Activated T-cell treated with anti-CD3 and anti-CD28 coated beads for 24 hours (primary cell): Measurements from ENCODE around the gene OR10J5.
"Not testable (repeated sequence)": the region's sequence is repeated elsewhere in the genome, so short reads cannot be mapped to it uniquely, and the experiment has no call there.

ENCODE experiments used
- DNase-seq: peaks from one replicate; pipeline ENCODE4 v3.0.0-alpha.2; 2020; ENCODE audit warnings: low read depth

Gene OR10J5, protein sequence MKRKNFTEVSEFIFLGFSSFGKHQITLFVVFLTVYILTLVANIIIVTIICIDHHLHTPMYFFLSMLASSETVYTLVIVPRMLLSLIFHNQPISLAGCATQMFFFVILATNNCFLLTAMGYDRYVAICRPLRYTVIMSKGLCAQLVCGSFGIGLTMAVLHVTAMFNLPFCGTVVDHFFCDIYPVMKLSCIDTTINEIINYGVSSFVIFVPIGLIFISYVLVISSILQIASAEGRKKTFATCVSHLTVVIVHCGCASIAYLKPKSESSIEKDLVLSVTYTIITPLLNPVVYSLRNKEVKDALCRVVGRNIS

DNA sequence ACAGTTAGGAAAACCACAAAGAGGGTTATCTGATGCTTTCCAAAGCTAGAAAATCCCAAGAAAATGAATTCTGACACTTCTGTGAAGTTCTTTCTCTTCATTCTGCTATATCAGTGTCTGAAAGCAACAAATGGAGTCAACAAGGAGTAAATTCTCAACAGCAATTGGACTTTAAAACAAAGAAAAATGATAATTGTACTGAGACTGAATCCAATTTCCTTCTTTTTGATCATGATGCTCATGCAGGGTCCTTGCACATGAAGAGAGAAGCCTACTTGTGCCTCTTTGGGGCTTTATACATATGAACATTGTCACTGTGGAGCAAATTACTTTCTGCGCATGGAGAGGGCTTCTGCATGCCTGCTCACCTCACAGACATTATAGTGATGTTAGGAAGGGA lies at the start of gene OR10J5:
TSS of gene OR10J5 (minus strand) at position 101 of the 400 bp plus-strand sequence. CDS start at position 101, 0 bp downstream.
- DNase-seq: no peak

DNA sequence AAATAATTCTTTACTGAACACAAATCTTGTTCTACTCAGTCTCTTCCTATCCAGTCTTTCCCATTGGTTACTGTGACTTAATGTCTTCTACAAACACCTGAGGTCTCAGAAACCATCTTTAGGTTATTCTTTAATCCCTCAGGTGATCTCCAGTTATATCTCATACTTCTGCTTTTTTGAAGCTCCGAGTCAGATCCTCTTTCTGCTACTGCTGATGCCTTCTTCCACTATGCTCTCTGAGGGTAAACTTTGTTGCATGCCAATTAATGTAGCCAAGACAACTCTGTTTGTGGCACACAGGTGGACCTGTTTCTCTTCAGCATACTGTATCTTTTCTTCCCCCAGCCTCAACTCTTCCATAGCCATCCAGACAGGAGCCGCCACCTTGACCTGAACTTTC lies 48.7 kb upstream of the OR10J5 start:
- no peak for DNase-seq

DNA sequence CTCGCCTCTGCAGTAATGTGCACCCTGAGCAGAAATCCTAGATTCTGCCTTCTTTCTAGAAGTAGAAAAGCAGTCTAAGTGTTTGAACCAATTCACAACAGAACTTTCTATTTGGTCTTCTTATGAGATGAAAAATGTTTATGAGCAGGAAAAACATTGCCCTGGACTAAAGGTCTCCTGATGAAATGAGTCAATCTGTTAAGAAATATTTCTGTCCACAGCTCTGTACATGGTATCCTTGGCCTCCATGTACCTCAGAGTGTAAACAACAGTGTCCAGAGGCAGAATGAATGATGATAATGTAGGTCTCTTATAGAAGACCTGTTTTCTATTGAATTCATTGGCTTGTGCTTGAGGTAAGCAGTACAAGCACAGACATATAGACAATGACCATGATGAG lies 45.6 kb upstream of the OR10J5 start:
- no peak for DNase-seq

DNA sequence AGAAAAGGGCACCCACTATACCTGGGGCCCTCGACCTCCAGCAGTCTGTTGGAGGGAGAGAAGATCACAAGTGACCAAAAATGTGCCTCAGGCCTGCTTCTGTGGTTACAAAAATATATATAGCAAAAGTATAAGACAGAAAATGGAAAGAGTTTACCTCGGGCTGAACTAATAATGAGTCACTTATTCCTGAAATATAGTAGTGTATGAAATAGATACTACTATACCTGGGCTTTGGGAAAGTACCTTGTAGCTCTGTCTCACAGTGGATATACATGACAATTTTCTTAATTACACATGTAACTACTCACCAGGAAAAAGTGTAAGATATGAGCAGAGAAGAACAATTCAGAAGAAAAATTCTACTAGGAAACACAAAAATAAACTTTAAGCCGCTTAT lies 44.5 kb upstream of the OR10J5 start:
- no peak for DNase-seq

DNA sequence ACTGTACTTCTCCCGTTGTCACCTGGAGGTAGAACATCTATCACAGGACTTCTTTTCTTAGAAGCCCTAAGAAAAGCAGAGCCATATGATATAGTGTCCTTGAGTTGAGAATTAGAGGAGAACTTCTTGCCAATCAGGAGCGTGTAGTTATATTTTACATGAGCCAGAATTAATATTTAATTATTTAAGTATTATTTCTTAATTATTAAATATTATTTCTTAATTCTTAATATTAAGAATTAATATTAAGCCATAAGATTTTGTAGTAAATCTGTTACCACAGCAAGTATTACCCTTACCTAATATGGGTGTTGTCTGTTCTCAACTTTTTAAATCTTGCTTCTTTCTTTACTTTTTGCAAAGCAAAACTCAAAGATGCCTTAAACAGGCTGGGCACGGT lies 41.6 kb upstream of the OR10J5 start:
- DNase-seq: no peak

DNA sequence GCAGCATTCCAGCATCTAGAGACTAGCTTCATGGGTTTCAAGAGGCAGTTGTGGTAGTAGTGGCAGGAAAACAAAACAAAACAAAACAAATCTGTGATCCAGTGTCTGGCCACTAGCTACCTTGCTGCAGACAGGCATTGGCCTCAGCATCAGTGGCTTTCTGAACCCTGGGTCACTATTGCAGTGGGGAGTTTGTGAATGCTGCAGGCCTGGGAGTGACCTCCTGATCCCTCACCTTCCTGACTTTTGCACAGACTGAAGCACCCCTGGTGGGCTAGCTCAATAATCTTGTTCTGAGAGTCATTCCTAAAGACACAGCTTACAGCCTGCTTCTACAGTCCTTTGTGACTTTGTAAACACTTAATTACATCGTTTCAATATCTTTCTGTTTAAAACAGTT lies 26.9 kb upstream of the OR10J5 start:
- DNase-seq: no peak

DNA sequence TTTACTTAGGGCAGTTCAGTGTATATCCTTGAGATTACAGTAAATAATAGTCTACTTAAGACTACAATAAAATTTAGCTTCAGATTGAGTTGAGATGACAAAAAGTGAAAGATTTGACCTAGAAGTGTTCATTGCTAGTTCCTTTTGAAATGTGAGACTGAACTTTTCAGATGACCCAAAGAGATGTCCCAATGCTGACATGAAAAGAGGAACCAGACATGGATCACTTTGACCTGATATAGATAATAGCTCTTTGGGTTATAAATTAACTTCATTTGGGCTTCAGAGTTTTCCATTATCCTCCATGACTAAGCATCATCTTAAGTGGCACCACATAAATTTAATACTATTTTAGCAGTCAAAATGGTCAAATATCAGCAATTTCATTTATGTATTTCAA lies 25.7 kb upstream of the OR10J5 start:
- DNase-seq: no peak

DNA sequence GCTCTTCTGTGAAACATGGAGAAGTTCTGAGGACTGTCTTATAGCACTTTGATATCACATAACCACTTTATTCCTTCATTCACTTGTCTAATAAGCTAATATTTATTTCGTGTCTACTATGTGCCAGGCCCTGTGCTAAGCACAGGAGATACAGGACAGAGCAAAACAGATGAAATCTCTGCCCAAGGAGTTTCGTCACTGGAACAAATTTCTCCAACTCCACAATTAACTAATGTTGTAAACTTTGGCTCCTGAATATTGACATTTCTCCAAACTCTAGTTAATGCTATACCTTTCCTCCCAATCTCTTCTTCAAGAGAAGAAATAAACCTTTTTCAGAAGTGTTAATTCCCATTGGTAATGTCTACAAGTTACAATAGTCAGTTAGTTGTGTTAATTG lies 24.8 kb upstream of the OR10J5 start:
- DNase-seq: no peak

DNA sequence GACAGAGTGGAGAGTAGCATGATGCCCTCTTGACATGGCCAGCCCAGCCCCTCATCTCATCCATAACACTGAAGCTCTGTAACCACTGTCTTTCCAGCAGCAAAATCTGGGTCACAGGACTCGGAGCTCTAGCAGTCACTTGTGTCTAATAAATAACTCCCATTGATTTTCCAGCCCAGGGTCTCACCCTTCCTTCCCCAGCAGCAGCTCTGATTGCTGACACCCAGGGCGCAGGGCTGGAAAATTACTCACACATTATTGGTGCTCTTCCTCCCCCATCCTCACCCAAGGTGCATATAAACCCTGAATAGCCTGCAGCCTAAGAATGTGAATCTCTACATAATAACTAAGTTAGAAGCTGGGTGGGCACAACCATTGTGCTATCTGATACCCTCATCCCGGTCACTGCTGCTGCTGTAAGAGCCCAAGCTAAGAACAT lies 21.1 kb upstream of the OR10J5 start:
- DNase-seq: no peak

DNA sequence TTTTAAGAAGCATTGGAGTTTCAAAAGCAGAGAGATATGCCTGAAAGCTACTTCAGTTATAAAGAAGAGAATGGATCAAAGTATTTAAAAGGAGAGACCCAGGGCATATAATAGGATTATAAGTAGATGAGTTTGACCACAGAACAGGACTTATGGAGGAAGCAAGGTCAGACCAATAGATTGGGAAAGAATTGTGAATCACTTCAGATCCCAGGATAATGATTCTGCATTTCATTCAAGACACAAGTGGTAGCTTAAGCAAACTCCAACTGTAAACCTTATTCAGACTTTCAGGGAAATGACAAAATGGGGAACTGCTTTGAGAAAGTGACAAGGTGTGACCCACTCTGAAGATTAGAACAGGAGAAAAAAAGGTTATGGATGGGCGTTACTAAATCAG lies 18.9 kb upstream of the OR10J5 start:
- DNase-seq: no peak

DNA sequence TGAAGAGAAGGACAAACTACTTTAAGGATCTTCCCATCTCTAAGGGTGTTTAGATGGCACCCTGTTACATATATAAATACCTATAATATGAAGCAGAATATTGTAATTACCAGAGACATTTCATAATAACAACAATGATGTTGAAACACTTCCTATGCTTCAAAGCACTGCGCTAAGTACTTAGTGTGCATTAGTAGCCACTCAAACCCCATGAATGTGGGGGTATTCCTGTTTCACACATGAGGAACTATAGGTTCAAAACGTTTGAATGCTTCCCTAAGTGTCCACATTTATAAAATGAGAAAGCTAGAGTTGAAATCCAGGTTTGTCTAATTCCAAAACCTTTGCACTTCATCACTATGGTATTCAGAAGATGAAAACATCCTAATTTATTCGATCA lies 18.5 kb upstream of the OR10J5 start:
- DNase-seq: no peak

DNA sequence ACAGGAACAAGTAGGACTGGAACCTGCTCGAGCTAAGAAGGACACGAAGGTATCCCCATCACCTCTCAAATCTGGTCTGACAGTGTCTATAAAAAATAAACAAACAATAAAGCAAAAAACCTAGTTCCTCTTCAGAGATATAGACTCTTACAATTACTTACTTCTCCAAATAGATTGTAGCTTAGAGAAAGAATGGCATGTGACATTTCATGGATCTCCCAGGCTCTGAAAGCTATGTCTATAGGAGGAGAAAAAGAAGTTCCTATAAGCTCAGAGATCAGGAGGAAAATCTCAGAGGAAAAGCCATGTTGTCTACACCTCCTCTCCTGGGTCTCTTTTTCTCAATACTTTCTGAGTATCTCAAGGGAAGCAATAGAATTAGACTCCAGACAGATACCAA lies 12.3 kb upstream of the OR10J5 start:
- DNase-seq: no peak

DNA sequence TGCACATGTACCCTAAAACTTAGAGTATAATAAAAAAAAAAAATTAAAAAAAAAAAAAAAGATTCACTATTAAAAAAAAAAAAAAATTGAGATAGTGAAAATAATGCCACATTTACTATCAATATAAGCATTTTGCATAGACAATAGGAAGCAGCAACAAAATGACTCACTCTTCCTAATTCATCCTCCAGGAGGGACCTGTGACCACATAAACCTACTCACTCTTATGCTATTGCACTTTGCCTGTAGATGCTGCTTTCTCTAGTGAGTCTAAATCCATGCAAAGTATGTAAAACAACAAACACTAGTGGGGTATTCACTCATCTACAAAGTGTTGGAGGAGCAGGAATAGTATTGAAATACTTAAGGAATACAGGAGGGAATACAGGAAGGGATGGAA lies 2.9 kb downstream of the OR10J5 start:
- no peak for DNase-seq

DNA sequence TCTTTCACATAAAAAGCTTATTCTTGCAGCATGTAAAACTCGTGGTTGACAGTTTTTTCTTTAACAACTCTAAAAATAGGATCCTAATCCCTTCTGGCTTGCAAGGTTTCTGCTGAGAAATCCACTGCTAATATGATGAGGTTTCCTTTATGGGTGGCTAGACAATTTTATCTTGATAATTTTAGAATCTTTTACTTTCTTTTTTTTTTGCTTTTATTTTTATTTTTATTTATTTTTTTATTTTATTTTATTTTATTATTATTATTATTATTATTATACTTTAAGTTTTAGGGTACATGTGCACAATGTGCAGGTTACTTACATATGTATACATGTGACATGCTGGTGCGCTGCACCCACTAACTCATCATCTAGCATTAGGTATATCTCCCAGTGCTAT lies 11.0 kb downstream of the OR10J5 start:
- DNase-seq: not testable (repeated sequence)

DNA sequence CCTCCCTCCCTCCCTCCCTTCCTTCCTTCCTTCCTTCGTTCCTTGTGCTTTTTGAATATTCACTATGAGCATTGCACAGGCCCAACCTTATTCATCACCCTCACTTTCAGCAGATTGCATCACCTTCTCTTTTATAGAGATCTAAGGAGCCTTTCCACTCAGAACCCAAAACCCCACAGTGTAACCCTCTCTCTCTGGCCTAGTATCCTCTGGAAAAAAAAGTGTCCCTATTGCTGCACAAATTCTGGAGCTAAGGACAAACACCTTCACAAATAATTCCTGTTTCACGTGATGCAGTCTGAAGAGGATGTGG lies 25.6 kb downstream of the OR10J5 start:
- no peak for DNase-seq

DNA sequence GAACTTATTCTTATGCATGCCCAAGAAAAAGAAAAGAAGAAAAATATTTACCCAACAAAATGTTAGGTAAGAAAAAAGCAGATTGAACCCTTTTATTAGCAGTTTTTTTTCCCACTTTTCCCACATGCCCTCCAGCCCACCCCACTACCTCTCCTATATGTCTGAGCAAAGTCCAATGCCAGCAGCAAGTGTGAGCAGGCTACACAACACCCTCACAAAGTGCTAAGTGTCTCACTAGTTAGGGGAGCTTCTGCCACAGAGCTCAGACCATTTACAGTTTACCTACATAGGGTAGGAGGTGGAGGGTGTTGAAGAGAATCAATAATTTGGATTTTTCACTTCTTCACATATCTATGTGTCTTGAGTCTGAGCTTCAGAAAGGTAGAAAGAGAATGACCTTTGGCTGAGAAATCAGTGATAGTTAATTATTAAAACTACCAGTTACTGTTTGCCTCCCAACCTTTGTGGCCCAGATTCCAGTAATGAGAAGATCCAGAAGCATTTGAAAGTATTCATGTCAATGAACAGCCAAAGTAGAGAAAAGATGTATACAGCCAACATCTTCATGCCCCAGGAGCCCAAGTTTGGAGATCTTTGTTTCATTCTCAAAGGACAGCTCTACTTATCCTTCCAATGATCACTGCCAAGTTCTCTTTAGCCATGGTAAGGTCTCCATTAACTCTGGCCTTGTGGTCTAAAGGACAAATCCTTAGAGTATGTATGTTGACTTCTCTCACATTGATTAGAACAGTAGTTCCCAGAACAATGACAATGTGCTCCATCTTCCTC lies 26.2 kb downstream of the OR10J5 start:
- DNase-seq: no peak

DNA sequence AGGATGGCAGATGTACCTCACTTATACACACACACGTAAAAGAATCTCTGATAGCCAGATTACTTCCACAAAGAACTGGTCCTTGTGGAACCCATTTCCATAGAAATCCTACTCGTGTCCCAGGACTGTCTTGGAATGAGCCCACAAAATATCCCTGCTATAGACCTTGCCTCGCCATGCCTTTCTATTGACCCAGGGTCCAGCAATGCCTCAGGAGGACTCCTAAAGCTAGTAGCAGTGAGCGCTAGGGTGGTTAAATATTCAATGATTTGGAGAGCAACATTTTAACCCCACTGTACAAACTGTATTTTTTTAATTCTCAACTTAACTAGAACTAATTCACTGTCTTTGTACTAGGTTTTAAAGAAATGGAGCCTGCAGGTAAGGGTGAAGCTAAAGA lies 26.9 kb downstream of the OR10J5 start:
- no peak for DNase-seq

DNA sequence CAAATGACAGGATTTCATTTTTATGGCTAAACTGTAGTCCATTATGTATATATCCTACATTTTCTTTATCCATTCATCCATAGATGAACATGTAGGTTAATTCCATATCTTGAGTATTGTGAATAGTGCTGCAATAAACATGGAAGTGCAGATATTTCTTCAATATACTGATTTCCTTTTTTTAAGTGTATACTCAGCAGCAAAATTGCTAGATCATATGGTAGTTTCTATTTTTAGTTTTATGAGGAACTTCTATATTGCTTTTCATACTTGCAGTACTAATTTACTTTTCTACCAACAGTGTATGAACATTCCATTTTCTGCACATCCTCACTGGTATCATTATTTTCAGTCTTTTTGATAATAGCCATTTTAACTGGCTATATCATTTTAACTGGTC lies 30.1 kb downstream of the OR10J5 start:
- no peak for DNase-seq

DNA sequence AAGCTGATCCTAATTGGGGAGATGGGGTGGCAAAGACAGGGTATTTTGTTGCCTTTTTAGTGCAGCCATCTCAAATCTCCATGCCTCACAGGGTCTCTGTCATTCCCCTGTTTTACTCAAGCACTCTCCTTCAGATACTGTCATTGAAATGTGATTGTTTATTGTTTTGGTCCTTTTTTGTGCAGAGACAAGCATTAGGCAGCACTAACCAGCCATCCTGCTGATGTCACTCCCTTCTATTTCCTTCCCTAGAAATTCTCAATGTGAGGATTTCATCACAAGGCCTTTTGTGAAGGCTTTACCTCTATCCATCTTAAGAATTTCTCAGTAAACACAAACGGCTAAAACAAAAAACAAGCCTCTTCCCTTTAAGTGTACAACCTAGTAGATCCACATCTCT lies 34.7 kb downstream of the OR10J5 start:
- DNase-seq: no peak

DNA sequence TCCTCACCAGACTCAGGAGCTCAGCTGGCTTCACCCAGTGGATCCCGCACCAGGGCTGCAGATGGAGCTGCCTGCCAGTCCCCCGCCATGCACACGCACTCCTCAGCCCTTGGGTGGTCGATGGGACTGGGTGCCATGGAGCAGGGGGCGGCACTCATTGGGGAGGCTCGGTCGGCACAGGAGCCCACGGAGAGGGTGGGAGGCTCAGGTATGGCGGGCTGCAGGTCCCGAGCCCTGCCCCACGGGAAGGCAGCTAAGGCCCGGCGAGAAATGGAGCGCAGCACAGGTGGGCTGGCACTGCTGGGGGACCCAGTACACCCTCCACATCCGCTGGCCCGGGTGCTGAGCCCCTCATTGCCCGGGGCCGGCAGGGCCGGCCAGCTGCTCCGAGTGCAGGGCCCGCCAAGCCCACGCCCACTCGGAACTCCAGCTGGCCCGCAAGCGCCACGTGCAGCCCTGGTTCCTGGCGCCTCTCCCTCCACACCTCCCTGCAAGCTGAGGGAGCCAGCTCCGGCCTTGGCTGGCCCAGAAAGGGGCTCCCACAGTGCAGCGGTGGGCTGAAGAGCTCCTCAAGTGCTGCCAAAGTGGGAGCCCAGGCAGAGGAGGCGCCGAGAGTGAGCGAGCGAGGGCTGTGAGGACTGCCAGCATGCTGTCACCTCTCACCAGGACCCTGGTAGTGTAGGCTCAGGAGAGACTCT lies 41.1 kb downstream of the OR10J5 start:
- not testable (repeated sequence) for DNase-seq

DNA sequence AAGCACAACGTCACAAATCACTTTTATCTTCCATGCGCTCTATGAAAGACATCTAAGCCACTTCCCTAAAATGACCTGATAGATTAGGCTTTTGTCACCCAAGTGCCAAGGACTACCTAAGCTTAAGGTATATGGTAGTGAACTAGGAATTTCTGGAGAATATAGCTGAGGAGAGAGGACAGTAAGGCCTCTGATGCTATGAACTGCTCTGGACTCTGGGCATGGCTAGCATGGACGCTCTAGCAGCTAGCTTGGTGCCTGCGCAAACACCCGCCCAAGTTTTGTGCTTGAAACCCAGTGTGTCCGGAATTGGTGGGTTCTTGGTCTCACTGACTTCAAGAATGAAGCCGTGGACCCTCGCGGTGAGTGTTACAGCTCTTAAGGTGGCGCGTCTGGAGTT lies 42.5 kb downstream of the OR10J5 start:
- no peak for DNase-seq

DNA sequence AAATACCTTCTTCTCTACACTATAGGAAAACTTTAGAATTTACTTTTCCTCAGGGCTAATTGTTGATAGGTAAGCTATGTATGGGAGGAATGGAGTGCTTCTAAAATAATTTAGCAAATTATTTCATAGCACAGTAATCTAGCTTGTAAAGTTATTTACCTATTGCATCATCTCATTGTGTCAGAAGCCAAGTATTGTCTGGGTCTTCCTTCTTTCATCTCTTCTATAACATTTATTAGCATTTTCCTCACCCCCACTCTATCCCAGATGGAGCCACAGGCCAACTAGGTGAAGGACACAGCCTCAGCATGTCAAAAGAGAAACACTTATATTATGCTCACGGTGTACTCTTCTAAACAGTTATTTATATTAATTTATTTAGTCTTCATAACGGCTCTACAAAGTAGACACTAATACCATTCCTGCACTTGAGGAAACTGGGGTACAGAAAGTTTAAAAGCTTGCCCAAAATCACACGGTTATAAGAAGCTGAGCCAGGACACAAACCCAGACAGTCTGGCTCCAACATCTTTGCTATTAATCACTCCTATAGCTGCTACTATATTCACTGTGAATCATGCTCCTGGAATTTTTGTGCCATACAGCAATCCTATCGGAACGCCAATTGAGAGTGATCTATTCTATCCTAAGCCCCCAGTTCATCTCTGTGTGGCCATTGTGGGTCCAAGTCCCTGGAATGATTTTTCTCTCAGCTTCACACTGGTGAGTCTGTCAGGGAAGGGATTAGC lies 43.1 kb downstream of the OR10J5 start:
- no peak for DNase-seq
